H1 (cell line): ENCODE data around the gene CNGB1. TPM values are rescaled to one million over a fixed set of nuclear protein-coding genes. Genes with fewer than 3 reads are reported as not detected.

Experiments
- CTCF ChIA-PET: fragments of 300-600 bp; sonication (Branson Sonifier 250); formaldehyde crosslinking; loops from one replicate; lab custom pipeline; 2021; ENCODE audit not compliant: partially characterized antibody; lab: Charles Lee
- POLR2A ChIA-PET: fragments of 300-600 bp; sonication (Branson Sonifier 250); formaldehyde crosslinking; loops from one replicate; lab custom pipeline; 2021; ENCODE audit warnings: inconsistent platforms; ENCODE audit not compliant: partially characterized antibody; lab: Charles Lee
- DNase-seq, 2 experiments: peaks; one replicate each; pipeline versions ENCODE4 v3.0.0 to v3.0.0-alpha.2; 2010 to 2022; ENCODE audit warnings: low spot score in 2 of 2, low read depth in 1 of 2, mixed read lengths in 1 of 2
- FAIRE-seq: peaks from 2 replicates; lab custom pipeline; 2011; peaks lifted over from hg19 to GRCh38; lab: Jason Lieb, UNC
- H2AFZ ChIP-seq: 2 replicates; pipeline ENCODE4 v1.8.1; 2012; ENCODE audit warnings: low read length, inconsistent platforms
- H2AK5ac ChIP-seq: 2 replicates; pipeline ENCODE4 v1.6.1; 2013; ENCODE audit warnings: low read depth, low read length
- H2BK120ac ChIP-seq: replicated peaks from 2 replicates; pipeline ENCODE3; 2013; ENCODE audit warnings: low read depth, low read length, inconsistent platforms
- H2BK12ac ChIP-seq: 2 replicates; pipeline ENCODE4 v1.6.1; 2013; ENCODE audit warnings: low read depth, low read length
- H2BK15ac ChIP-seq: 2 replicates; pipeline ENCODE4 v1.6.1; 2013; ENCODE audit warnings: low read length
- H2BK20ac ChIP-seq: 2 replicates; pipeline ENCODE4 v1.6.1; 2013; ENCODE audit warnings: low read length
- H2BK5ac ChIP-seq: 2 replicates; pipeline ENCODE4 v1.6.1; 2013; ENCODE audit warnings: low read depth, low read length
- H3K14ac ChIP-seq: 2 replicates; pipeline ENCODE4 v1.6.1; 2013; ENCODE audit warnings: inconsistent platforms; ENCODE audit not compliant: insufficient read length
- H3K18ac ChIP-seq: 2 replicates; pipeline ENCODE4 v1.6.1; 2013; ENCODE audit warnings: low read length; ENCODE audit errors: extremely low read depth
- H3K23ac ChIP-seq: 2 replicates; pipeline ENCODE4 v1.6.1; 2013; ENCODE audit warnings: inconsistent platforms; ENCODE audit not compliant: insufficient read length
- H3K23me2 ChIP-seq: 2 replicates; pipeline ENCODE4 v1.6.1; 2013; ENCODE audit warnings: low read depth, low read length
- H3K27ac ChIP-seq: 2 replicates; pipeline ENCODE4 v1.6.1; 2011; ENCODE audit warnings: low read depth, low read length, inconsistent platforms
- H3K27me3 ChIP-seq, 4 experiments: replicated peaks in 1 of 4; 1 replicate in 1 of 4; 2 replicates in 3 of 4; pipeline versions ENCODE4 v1.6.1 to v1.8.1; 2011 to 2013; ENCODE audit warnings: low read length in 3 of 4, mild to moderate bottlenecking in 3 of 4, inconsistent platforms in 2 of 4, mixed read lengths in 2 of 4, moderate library complexity in 1 of 4; ENCODE audit not compliant: control insufficient read depth in 3 of 4, insufficient read depth in 3 of 4; ENCODE audit errors: extremely low read depth in 1 of 4
- H3K36me3 ChIP-seq, 4 experiments: 2 replicates each; pipeline versions ENCODE4 v1.6.1 to v1.8.1; 2011 to 2013; ENCODE audit warnings: mild to moderate bottlenecking in 4 of 4, low read length in 3 of 4, moderate library complexity in 2 of 4, control low read depth in 1 of 4, inconsistent platforms in 1 of 4; ENCODE audit not compliant: insufficient read depth in 4 of 4, control insufficient read depth in 2 of 4
- H3K4ac ChIP-seq: replicated peaks from 2 replicates; pipeline ENCODE3; 2013; ENCODE audit warnings: low read length, low read depth, mixed read lengths, inconsistent platforms; ENCODE audit not compliant: insufficient read length
- H3K4me1 ChIP-seq, 4 experiments: replicated peaks in 1 of 4; 1 replicate in 1 of 4; 2 replicates in 3 of 4; pipeline versions ENCODE4 v1.6.1 to v1.8.1; 2011 to 2013; ENCODE audit warnings: low read length in 3 of 4, inconsistent platforms in 2 of 4, mixed read lengths in 1 of 4; ENCODE audit not compliant: insufficient read depth in 4 of 4, control insufficient read depth in 3 of 4
- H3K4me2 ChIP-seq, 2 experiments: 2 replicates each; pipeline versions ENCODE4 v1.6.1 to v1.8.1; 2011 to 2013; ENCODE audit warnings: low read depth in 2 of 2, low read length in 2 of 2, control low read depth in 1 of 2, inconsistent platforms in 1 of 2, mild to moderate bottlenecking in 1 of 2; ENCODE audit not compliant: insufficient read depth in 1 of 2
- H3K4me3 ChIP-seq, 4 experiments: fragments of 200-600, 300-600 bp in 1 of 4; sonication (generic), shearing (Covaris generic), sonication (Bioruptor Twin) in 1 of 4; 2 replicates each; pipeline versions ENCODE4 v1.5.1 to v1.8.1; 2011 to 2016; ENCODE audit warnings: low read length in 4 of 4, low read depth in 3 of 4, control low read depth in 2 of 4, inconsistent platforms in 2 of 4, mild to moderate bottlenecking in 2 of 4, mixed read lengths in 1 of 4, moderate library complexity in 1 of 4; ENCODE audit not compliant: insufficient read depth in 2 of 4; ENCODE audit errors: extremely low read depth in 1 of 4
- H3K56ac ChIP-seq: replicated peaks from 2 replicates; pipeline ENCODE3; 2013; ENCODE audit warnings: low read depth, mild to moderate bottlenecking, mixed read lengths, low read length, inconsistent platforms; ENCODE audit not compliant: insufficient read length
- H3K79me1 ChIP-seq: 2 replicates; pipeline ENCODE4 v1.6.1; 2013; ENCODE audit warnings: low read depth, low read length, control low read depth
- H3K79me2 ChIP-seq, 2 experiments: 2 replicates each; pipeline versions ENCODE4 v1.6.1 to v1.8.1; 2012 to 2013; ENCODE audit warnings: low read length in 2 of 2, mild to moderate bottlenecking in 2 of 2, inconsistent platforms in 1 of 2; ENCODE audit not compliant: insufficient read depth in 2 of 2, control insufficient read depth in 1 of 2
- H3K9ac ChIP-seq, 4 experiments: replicated peaks in 1 of 4; 1 replicate in 1 of 4; 2 replicates in 3 of 4; pipeline versions ENCODE4 v1.6.1 to v1.8.1; 2011 to 2013; ENCODE audit warnings: low read depth in 3 of 4, low read length in 3 of 4, control low read depth in 2 of 4, mild to moderate bottlenecking in 2 of 4, moderate library complexity in 2 of 4, inconsistent platforms in 1 of 4; ENCODE audit errors: extremely low read depth in 1 of 4
- H3K9me3 ChIP-seq, 2 experiments: 2 replicates each; pipeline versions ENCODE4 v1.6.1 to v1.8.1; 2012 to 2013; ENCODE audit warnings: mild to moderate bottlenecking in 2 of 2, moderate library complexity in 2 of 2, control low read depth in 1 of 2, inconsistent platforms in 1 of 2, low read depth in 1 of 2, low read length in 1 of 2, mixed read lengths in 1 of 2; ENCODE audit not compliant: insufficient read depth in 2 of 2
- H4K20me1 ChIP-seq, 2 experiments: replicated peaks in 1 of 2; 2 replicates each; pipeline versions ENCODE3 to v1.8.1; 2011 to 2013; ENCODE audit warnings: inconsistent platforms in 2 of 2, low read length in 2 of 2, mild to moderate bottlenecking in 1 of 2; ENCODE audit not compliant: insufficient read depth in 2 of 2, control insufficient read depth in 1 of 2
- H4K5ac ChIP-seq: 2 replicates; pipeline ENCODE4 v1.6.1; 2013; ENCODE audit warnings: low read length, low read depth, mixed read lengths, inconsistent platforms; ENCODE audit not compliant: insufficient read length
- H4K8ac ChIP-seq: 2 replicates; pipeline ENCODE4 v1.8.0; 2013; ENCODE audit warnings: mild to moderate bottlenecking, moderate library complexity, low read length, inconsistent platforms; ENCODE audit not compliant: insufficient read depth; ENCODE audit errors: extremely low read depth
- H4K91ac ChIP-seq: replicated peaks from 2 replicates; pipeline ENCODE3; 2013; ENCODE audit warnings: low read length, mixed read lengths, inconsistent platforms; ENCODE audit not compliant: insufficient read length
- CBX5 ChIP-seq: fragments of 300-800, 300-1000 bp; sonication (generic); IDR thresholded peaks from 2 replicates; pipeline ENCODE4 v1.7.1; 2016; ENCODE audit warnings: antibody characterized with exemption, low read length, low read depth
- E2F6 ChIP-seq: IDR thresholded peaks from 2 replicates; pipeline ENCODE4 v1.6.1; 2012; ENCODE audit warnings: inconsistent platforms
- HDAC6 ChIP-seq: IDR thresholded peaks from one replicate; pipeline ENCODE4 v1.7.1; 2012; ENCODE audit warnings: low read depth, mild to moderate bottlenecking, inconsistent platforms, low read length, moderate library complexity
- RFX5 ChIP-seq: IDR thresholded peaks from 2 replicates; pipeline ENCODE4 v1.6.1; 2011; ENCODE audit warnings: low read depth, low read length, improper control_type of control experiment, borderline replicate concordance
- TBP ChIP-seq: IDR thresholded peaks from 2 replicates; pipeline ENCODE4 v1.6.1; 2011; ENCODE audit warnings: low read depth, low read length, improper control_type of control experiment
- TCF12 ChIP-seq: IDR thresholded peaks from 2 replicates; pipeline ENCODE4 v1.6.1; 2011; ENCODE audit warnings: low read depth, mild to moderate bottlenecking, low read length
- TEAD4 ChIP-seq: IDR thresholded peaks from 2 replicates; pipeline ENCODE4 v1.6.1; 2012; ENCODE audit warnings: low read depth, low read length, inconsistent platforms, mixed read lengths
- ZNF274 ChIP-seq: IDR thresholded peaks from 2 replicates; pipeline ENCODE4 v1.7.0; 2012; ENCODE audit warnings: low read length, borderline replicate concordance; ENCODE audit errors: extremely low read depth
- WGBS, 2 experiments: shearing (Covaris generic) in 1 of 2; methylation state at CpG; one replicate each; pipeline versions ENCODE4 v1.1.6 to v1.1.7; 2013 to 2015; ENCODE audit warnings: low lambda C conversion rate in 2 of 2, mixed read lengths in 2 of 2, inconsistent platforms in 1 of 2, low coverage in 1 of 2, missing lambda C conversion rate in 1 of 2; ENCODE audit not compliant: insufficient replicate concordance in 2 of 2, insufficient coverage in 1 of 2, insufficient read length in 1 of 2; ENCODE audit errors: extremely low coverage in 1 of 2, missing lambda C conversion rate in 1 of 2; 5-methylcytosine and 5-hydroxymethylcytosine counted together
- polyA plus RNA-seq, 7 experiments: library from polyadenylated mRNA; depleted of rRNA in 3 of 7; stranded (reverse) in 5 of 7; unstranded in 2 of 7; fragments of >200 nt in 5 of 7; fragments of 200-250 nt in 2 of 7; gene quantifications; 1 replicate in 5 of 7; 2 replicates in 1 of 7; 4 replicates in 1 of 7; pipeline versions ENCODE4 v1.2.1 to v1.2.3, GENCODE V29; 2011 to 2013; ENCODE audit warnings: missing spikeins in 2 of 7, mixed read lengths in 2 of 7
- total RNA-seq: library from RNA; stranded (reverse); fragmentation: NEBNext Ultra II Directional; extraction: Animal tissue kit (Norgen Biotek cat#: 25700); gene quantifications from 2 replicates; pipeline ENCODE4 v1.2.1, GENCODE V29; 2021

The CNGB1 gene
- total and polyA plus RNA-seq, 2 of the 8 experiments (the other 6 are each of a cell fraction or from before 2014, with no cell fraction given) = not detected

GRCh38 chr16:57992084-57992483 lies 21.2 kb upstream of the CNGB1 start:
- no peak overlapping the region for H3K4me2 ChIP-seq
- no peak overlapping the region for H3K4ac ChIP-seq
- H4K8ac ChIP-seq = no peak overlapping the region
- H3K18ac ChIP-seq = no peak overlapping the region
- no peaks in the 10 kb centered on the region for H3K79me1 ChIP-seq
- H3K4me1 ChIP-seq = peaks cover 0 to 5% (median 2%) of the 10 kb centered on the region in 4 experiments; a peak in 3 of 7 replicates
- H3K9ac ChIP-seq = no peak overlapping the region
- FAIRE-seq (no peak), DNase-seq (no peak)
- CTCF ChIA-PET = interaction anchor here (0.9 to 26.3 kb wide), 10 partner anchors 9 to 269 kb away, joined by 3 to 305 read pairs (median 4); partner anchors contain the start of genes USB1 and ZNF319
- no peaks in the 10 kb centered on the region for H3K79me2 ChIP-seq
- no peak overlapping the region for H2AK5ac ChIP-seq
- TF ChIP-seq RFX5 = no peak
- no peak for TF ChIP-seq TBP
- no peak for TF ChIP-seq CBX5
- no peak for TF ChIP-seq ZNF274
- no peak for TF ChIP-seq TEAD4
- TF ChIP-seq TCF12 = no peak
- TF ChIP-seq HDAC6 = no peak
- no peak for TF ChIP-seq E2F6
- H4K5ac ChIP-seq = no peak overlapping the region
- H2BK15ac ChIP-seq = no peak overlapping the region
- no peak overlapping the region for H2AFZ ChIP-seq
- no peak overlapping the region for H3K4me3 ChIP-seq
- H3K36me3 ChIP-seq = peaks cover 0 to 10% (median 3%) of the 10 kb centered on the region in 4 experiments; a peak in 4 of 8 replicates
- no peak overlapping the region for H2BK120ac ChIP-seq
- no peak overlapping the region for H3K23ac ChIP-seq
- 0 out of 2 replicates have a peak overlapping the region, but pooled peaks have one; percentile 12 for H2BK12ac ChIP-seq
- POLR2A ChIA-PET = interaction anchor here (0.5 to 2.3 kb wide), 3 partner anchors 8 to 166 kb away, joined by 3 to 9 read pairs (median 5); partner anchors contain the start of genes USB1 and ZNF319
- H3K27ac ChIP-seq = no peak overlapping the region
- no peaks in the 10 kb centered on the region; a peak in 1 of 7 replicates for H3K27me3 ChIP-seq
- H2BK5ac ChIP-seq = no peak overlapping the region
- H3K23me2 ChIP-seq = no peaks in the 10 kb centered on the region
- WGBS, 2 experiments = 96% methylated on average over 6 of the region's 6 CpGs; no CpG with 5 or more reads in 1 of the 2 experiments
- no peak overlapping the region for H3K56ac ChIP-seq
- no peak overlapping the region for H4K91ac ChIP-seq
- no peaks in the 10 kb centered on the region for H3K9me3 ChIP-seq
- no peak overlapping the region for H2BK20ac ChIP-seq
- no peak overlapping the region for H3K14ac ChIP-seq
- H4K20me1 ChIP-seq = peaks cover 1% of the 10 kb centered on the region in 2 experiments
